Activated CD4-positive, alpha-beta memory T cell treated with anti-CD3 and anti-CD28 coated beads for 36 hours (primary cell): ENCODE measurements around the gene PTPRM. TPM values are rescaled to one million over a fixed set of nuclear protein-coding genes. Genes with fewer than 3 reads are reported as not detected.

Experiments
- CTCF ChIA-PET: fragments of 350-600 bp; sonication (Branson Sonifier 250); formaldehyde crosslinking; loops from one replicate; lab custom pipeline; 2021; ENCODE audit warnings: antibody characterized with exemption, inconsistent platforms; lab: Charles Lee
- POLR2A ChIA-PET: fragments of 350-600 bp; sonication (Branson Sonifier 250); formaldehyde crosslinking; loops from one replicate; lab custom pipeline; 2021; ENCODE audit warnings: antibody characterized with exemption; lab: Charles Lee
- DNase-seq: peaks from one replicate; pipeline ENCODE4 v3.0.0-alpha.2; 2020
- H3K27ac Mint-ChIP-seq: one replicate; pipeline ENCODE4 v1.8.0; 2021; ENCODE audit warnings: mixed read lengths
- H3K27me3 Mint-ChIP-seq: one replicate; pipeline ENCODE4 v1.8.0; 2021; ENCODE audit warnings: mixed read lengths
- H3K36me3 Mint-ChIP-seq: one replicate; pipeline ENCODE4 v1.8.0; 2021; ENCODE audit warnings: mixed read lengths
- H3K4me1 Mint-ChIP-seq: one replicate; pipeline ENCODE4 v1.8.0; 2021; ENCODE audit warnings: low read depth, mixed read lengths
- H3K4me3 Mint-ChIP-seq: one replicate; pipeline ENCODE4 v1.8.0; 2021; ENCODE audit warnings: mild to moderate bottlenecking, mixed read lengths
- H3K9me3 Mint-ChIP-seq: one replicate; pipeline ENCODE4 v1.8.0; 2021; ENCODE audit warnings: mixed read lengths
- intact Hi-C: fragments of 100-400 bp; cut with micrococcal nuclease; formaldehyde crosslinking; loops from one replicate; pipeline ENCODE4 v1.15.1; 2023
- total RNA-seq, 2 experiments: library from RNA; stranded (reverse); gene quantifications; one replicate each; pipeline ENCODE4 v1.2.3, GENCODE V29; 2021

The PTPRM gene
- total RNA-seq, 2 experiments from 2014 or later: 7.0 to 8.6 TPM

DNA sequence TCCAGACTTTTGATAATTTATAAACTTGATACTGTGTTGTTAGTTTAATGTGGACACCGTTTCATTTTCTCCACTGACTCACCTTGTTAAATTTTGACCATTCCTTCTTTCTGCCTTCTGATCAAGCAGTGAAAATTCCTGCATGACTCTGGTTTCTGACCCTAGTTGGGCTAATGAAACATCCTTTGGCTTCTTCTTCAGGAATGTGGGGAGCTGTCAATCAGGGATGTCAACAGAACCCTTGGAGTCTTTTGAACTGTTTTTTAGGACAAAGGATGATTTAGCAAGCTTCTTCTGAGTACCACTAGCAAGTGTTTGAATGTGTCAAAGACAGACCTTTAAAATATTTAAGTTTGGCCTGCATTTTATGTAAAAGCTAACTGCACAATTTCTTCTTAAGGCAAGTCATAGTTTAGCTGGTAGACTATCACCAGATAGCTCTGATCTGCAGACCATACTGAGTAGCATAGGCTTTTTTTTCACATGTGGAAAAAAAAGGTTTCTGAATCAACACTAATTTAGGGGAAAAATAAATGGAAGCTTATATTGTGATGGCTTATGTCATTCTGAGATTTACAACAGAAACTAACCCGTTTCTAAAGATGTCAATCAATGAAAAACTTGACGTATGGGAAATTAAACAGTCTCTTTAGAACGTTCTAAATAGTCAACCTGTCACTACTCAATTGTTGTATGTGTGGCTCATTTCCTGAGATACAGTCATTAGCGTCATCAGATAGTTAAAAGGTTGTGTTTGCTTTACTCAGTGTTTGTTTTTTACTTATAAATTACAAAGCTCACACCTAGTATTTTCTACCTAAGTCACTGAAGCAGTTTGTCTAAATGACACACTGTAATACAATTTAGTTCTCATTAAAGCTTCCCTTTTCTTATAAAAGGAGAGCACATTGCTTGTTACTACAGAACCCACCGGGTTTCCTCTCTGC, 311.4 kb downstream of the PTPRM start:
- no peak overlapping the region for H3K27ac Mint-ChIP-seq
- no peaks in the 10 kb centered on the region for H3K27me3 Mint-ChIP-seq
- DNase-seq: no peak
- H3K4me3 Mint-ChIP-seq: no peak overlapping the region
- ChIA-PET POLR2A (interaction anchor here (0.7 kb wide), 1 partner anchor 25 kb away, joined by 3 read pairs; no protein-coding TSS in a partner anchor), CTCF (no interaction called here)
- peaks cover 6% of the 10 kb centered on the region for H3K9me3 Mint-ChIP-seq
- no peaks in the 10 kb centered on the region for H3K4me1 Mint-ChIP-seq
- no peaks in the 10 kb centered on the region for H3K36me3 Mint-ChIP-seq
- intact Hi-C loops: loop anchor here (5.0 kb wide), 1 partner anchor 169 kb away; no protein-coding TSS in a partner anchor

DNA sequence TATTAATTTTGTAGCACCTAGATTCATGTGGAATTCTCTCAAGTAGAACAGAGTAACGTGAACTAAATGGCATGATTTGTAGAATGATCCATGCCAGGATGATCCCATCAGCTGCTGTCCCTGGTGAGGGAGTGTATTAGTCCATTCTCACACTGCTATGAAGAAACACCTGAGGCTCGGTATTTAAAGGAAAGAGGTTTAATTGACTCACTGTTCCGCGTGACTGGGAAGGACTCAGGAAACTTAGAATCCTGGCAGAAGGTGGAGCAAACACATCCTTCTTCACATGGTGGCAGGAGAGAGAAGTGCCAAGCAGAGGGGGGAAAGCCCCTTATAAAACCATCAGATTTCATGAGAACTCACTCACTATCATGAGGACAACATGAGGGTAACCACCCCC, 312.6 kb downstream of the PTPRM start:
- ChIA-PET CTCF (no interaction called here), POLR2A (no interaction called here)
- Mint-ChIP-seq H3K9me3 (peaks cover 6% of the 10 kb centered on the region), H3K27ac (no peak overlapping the region), H3K4me3 (no peak overlapping the region), H3K27me3 (no peaks in the 10 kb centered on the region), H3K36me3 (no peaks in the 10 kb centered on the region), H3K4me1 (no peaks in the 10 kb centered on the region)
- no peak for DNase-seq
- intact Hi-C loops: loop anchor here (5.0 kb wide), 1 partner anchor 168 kb away; no protein-coding TSS in a partner anchor

DNA sequence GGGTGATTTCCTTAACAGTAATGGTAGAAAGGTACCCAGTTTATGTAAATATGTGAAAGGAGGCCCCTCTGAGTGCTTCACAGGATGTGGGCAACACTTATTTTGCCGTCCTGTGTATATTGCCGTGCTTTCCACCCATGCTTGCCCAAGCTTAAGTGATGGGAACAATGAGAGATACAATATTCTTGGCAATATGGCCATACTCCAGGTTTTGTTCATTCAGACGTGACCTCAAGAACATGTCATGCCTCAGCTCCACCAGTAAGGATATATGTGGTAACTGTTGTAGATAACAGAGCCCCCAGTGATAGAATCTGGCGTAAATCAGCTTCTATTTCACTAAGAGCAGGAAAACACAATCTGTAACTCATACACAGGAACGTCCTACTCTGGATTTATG, 318.7 kb downstream of the PTPRM start:
- POLR2A ChIA-PET: no interaction called here
- H3K27ac Mint-ChIP-seq: no peak overlapping the region

DNA sequence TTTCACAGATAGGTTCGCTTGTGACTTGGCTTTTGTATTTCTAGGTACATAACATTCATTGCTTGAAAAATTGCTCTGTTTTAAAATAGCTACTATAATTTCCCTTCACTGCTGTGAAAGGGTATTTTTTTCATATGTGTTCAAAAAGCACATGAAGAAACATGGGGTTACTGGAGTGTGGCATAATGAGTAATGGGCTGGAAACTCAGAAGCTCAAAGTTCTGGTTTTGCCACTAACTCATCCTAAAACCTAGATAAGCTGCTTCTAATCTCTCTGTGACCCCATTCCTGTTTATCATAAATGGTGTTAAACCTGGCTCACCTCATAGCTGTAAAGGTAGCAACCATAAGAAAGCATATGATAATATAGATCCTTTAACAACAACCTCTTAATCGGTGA, 319.3 kb downstream of the PTPRM start:
- ChIA-PET POLR2A (no interaction called here), CTCF (no interaction called here)
- Mint-ChIP-seq H3K4me1 (no peaks in the 10 kb centered on the region), H3K36me3 (no peaks in the 10 kb centered on the region), H3K4me3 (no peak overlapping the region), H3K27ac (no peak overlapping the region), H3K27me3 (no peaks in the 10 kb centered on the region), H3K9me3 (no peaks in the 10 kb centered on the region)
- intact Hi-C loops: loop anchor here (5.0 kb wide), 1 partner anchor 66 kb away; no protein-coding TSS in a partner anchor
- no peak for DNase-seq

More for the DNA sequence above, 318.7 kb downstream of the PTPRM start:
- intact Hi-C loops: loop anchor here (5.0 kb wide), 1 partner anchor 66 kb away; no protein-coding TSS in a partner anchor
- no peak overlapping the region for H3K4me3 Mint-ChIP-seq
- DNase-seq: no peak
- no peaks in the 10 kb centered on the region for H3K4me1 Mint-ChIP-seq
- CTCF ChIA-PET: no interaction called here
- no peaks in the 10 kb centered on the region for H3K9me3 Mint-ChIP-seq
- no peaks in the 10 kb centered on the region for H3K36me3 Mint-ChIP-seq
- no peaks in the 10 kb centered on the region for H3K27me3 Mint-ChIP-seq

DNA sequence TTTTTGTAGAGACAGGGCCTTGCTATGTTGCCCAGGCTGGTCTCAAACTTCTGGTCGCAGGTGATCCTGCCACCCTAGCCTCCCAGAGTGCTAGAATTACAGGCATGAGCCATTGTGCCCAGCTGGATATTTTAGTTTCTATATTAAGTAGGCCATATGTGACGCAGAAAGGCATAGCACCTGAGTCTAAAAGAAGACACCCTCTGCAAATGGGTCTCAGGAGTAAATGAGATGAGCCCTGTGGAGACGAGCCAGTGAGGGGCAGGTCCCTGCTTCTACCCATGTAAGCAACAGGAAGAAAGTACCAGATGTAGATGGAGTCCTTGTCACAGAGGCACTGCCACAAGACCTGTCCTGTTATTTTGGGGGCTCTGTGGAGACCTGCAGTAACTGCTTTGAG, 322.4 kb downstream of the PTPRM start:
- H3K4me3 Mint-ChIP-seq: no peak overlapping the region
- CTCF ChIA-PET: interaction anchor here (0.6 kb wide), 1 partner anchor 322 kb away, joined by 4 read pairs; no protein-coding TSS in a partner anchor
- POLR2A ChIA-PET: no interaction called here
- DNase-seq: no peak
- no peaks in the 10 kb centered on the region for H3K9me3 Mint-ChIP-seq
- H3K36me3 Mint-ChIP-seq: no peaks in the 10 kb centered on the region
- H3K27ac Mint-ChIP-seq: no peak overlapping the region
- H3K4me1 Mint-ChIP-seq: no peaks in the 10 kb centered on the region
- intact Hi-C loops: loop anchor here (5.0 kb wide), 1 partner anchor 63 kb away; no protein-coding TSS in a partner anchor
- H3K27me3 Mint-ChIP-seq: no peaks in the 10 kb centered on the region

DNA sequence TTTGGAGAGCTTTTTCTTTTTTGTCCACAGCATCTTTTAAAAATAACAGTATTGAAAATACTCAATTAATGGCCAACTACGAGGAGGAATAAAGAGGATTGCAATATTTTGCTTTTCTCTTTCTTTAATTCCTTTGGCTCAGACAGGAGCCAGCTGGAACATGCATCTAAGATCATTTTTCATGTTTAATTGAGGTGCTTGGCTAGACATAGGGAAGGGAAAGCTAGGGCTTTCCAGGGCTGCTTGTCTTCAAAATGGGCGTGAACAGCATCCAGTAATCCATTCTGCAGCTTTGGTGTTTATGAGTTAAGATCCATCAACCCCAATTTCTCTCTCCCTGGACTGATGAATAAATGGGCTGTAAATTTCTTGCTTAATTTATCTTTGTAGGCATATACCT, 323.0 kb downstream of the PTPRM start:
- DNase-seq: no peak
- POLR2A ChIA-PET: no interaction called here
- Mint-ChIP-seq H3K9me3 (no peaks in the 10 kb centered on the region), H3K27me3 (no peaks in the 10 kb centered on the region), H3K27ac (no peak overlapping the region), H3K4me1 (no peaks in the 10 kb centered on the region), H3K4me3 (no peak overlapping the region), H3K36me3 (no peaks in the 10 kb centered on the region)
- CTCF ChIA-PET: no interaction called here
- intact Hi-C loops: no loop called here

DNA sequence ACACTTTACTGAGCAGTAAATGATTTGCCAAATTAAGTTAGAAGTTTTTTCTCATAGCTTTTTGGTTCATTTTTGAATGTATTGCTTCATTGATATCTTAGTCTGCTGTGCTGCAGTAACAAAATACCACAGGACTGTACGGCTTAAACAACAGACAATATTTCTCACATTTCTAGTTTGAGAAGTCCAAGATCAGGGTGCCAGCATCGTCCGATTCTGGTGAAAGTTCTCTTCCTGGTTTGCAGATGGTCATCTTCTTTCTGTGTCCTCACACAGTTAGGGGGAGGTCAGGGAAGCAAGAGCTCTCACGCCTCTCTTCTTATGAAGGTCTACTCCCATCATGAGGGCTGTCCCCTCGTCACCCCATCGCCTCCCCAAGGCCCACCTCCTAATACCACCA, 325.4 kb downstream of the PTPRM start:
- Mint-ChIP-seq H3K9me3 (no peaks in the 10 kb centered on the region), H3K36me3 (no peaks in the 10 kb centered on the region), H3K27me3 (no peaks in the 10 kb centered on the region), H3K4me3 (no peak overlapping the region), H3K4me1 (no peaks in the 10 kb centered on the region), H3K27ac (no peak overlapping the region)
- POLR2A ChIA-PET: no interaction called here
- no peak for DNase-seq
- CTCF ChIA-PET: no interaction called here
- intact Hi-C loops: no loop called here

DNA sequence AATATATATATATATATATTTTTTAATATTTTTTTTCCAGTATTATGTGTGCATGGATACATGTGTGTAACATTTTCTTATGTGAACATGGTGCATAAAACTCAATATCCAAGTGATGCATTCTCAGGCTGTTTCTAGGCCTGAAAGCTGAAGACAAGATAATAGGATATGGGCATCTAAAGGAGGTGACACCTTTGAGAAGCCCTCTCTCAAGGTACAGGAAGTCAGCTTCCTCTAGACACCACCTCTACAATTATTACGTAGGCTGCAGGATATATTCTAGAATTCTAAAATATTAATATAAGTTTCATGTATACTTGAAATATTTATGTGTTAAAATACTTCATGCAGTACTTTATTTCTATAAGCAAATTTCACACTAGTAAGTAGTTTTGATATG, 327.5 kb downstream of the PTPRM start:
- intact Hi-C loops: no loop called here
- ChIA-PET POLR2A (no interaction called here), CTCF (no interaction called here)
- H3K4me3 Mint-ChIP-seq: no peak overlapping the region
- no peaks in the 10 kb centered on the region for H3K27me3 Mint-ChIP-seq
- no peak overlapping the region for H3K27ac Mint-ChIP-seq
- H3K9me3 Mint-ChIP-seq: no peaks in the 10 kb centered on the region
- no peaks in the 10 kb centered on the region for H3K36me3 Mint-ChIP-seq
- DNase-seq: no peak
- no peaks in the 10 kb centered on the region for H3K4me1 Mint-ChIP-seq

DNA sequence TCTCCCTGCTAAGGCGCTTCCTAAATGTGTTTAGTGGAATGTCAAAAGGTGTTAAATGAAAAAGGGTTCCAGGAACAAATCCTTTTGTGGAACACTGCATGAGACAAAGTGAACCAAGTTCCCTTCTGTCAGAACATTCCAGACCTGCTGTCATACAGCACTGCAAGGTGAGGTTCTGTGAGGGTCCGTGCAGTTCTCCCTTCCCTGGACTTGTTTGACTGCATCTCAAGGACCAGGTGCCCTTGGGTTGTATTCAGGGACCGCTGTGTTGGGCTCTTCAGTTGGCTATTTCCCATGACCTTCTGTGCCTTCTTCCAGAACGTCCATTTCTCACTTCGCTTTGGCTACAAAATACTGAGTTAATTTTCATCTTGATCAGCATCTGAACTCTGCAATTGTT, 328.2 kb downstream of the PTPRM start:
- no peaks in the 10 kb centered on the region for H3K4me1 Mint-ChIP-seq
- ChIA-PET POLR2A (no interaction called here), CTCF (no interaction called here)
- no peak overlapping the region for H3K27ac Mint-ChIP-seq
- H3K27me3 Mint-ChIP-seq: no peaks in the 10 kb centered on the region
- intact Hi-C loops: no loop called here
- DNase-seq: no peak
- H3K4me3 Mint-ChIP-seq: no peak overlapping the region
- no peaks in the 10 kb centered on the region for H3K36me3 Mint-ChIP-seq
- H3K9me3 Mint-ChIP-seq: no peaks in the 10 kb centered on the region

DNA sequence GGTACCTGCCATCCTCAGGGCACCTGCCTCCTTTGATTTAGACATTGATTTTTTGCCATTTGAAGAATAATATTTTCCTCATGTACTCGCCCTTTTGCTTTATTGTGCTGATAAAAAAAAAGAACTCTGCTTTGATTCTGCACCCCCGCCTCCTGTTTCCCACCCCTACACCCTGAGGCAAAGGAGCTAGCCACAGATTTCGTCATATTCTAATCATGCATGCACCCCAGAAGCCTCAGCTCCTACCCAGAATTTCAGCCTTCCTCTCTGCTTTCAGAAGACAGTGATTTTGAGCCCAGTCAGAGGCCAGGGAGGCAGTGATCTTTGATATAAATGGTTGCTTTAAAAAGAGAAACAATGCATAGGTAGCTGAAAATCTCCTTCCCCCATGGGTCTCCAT, 329.0 kb downstream of the PTPRM start:
- no peak overlapping the region for H3K27ac Mint-ChIP-seq
- no peak for DNase-seq
- H3K27me3 Mint-ChIP-seq: no peaks in the 10 kb centered on the region
- H3K4me3 Mint-ChIP-seq: no peak overlapping the region
- ChIA-PET CTCF (no interaction called here), POLR2A (no interaction called here)
- no peaks in the 10 kb centered on the region for H3K36me3 Mint-ChIP-seq
- intact Hi-C loops: no loop called here
- H3K4me1 Mint-ChIP-seq: no peaks in the 10 kb centered on the region
- no peaks in the 10 kb centered on the region for H3K9me3 Mint-ChIP-seq

DNA sequence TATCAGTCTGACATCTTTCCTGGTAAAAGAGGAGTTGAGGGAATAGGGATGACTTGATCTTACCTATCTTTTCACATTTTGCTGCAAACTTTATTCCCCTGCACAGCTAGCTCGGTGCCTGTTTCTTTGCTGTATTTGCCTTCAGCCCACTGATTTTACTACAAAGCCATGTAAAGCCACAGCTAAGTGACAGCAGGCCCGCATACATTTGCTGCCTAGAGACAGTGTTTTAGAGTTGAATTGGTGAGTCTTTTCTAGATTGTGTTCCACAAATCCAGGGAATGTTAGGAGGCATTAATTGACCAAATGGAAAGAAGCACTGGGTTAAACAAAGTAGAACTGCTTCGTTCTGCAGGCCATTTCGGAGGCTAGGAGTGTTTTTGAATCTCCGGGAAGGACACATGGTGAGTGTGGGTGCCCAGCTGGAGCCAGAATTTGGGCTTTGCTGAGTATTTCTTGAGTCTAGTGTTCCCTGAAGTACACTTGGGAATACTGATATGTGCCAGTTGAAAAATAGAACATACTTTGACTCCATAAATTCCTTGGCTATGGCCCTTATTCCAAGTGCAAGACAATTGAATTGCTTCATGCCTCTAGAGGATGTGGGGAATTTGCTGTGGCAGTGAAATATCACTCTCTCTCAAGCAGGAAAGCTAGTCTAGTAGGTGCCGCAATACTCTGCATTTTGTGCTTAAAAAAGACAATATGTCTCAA, 329.8 kb downstream of the PTPRM start:
- H3K9me3 Mint-ChIP-seq: no peaks in the 10 kb centered on the region
- no peak overlapping the region for H3K4me3 Mint-ChIP-seq
- no peak for DNase-seq
- CTCF ChIA-PET: no interaction called here
- no peaks in the 10 kb centered on the region for H3K36me3 Mint-ChIP-seq
- no peak overlapping the region for H3K27ac Mint-ChIP-seq
- no peaks in the 10 kb centered on the region for H3K27me3 Mint-ChIP-seq
- intact Hi-C loops: no loop called here
- POLR2A ChIA-PET: no interaction called here
- H3K4me1 Mint-ChIP-seq: no peaks in the 10 kb centered on the region

DNA sequence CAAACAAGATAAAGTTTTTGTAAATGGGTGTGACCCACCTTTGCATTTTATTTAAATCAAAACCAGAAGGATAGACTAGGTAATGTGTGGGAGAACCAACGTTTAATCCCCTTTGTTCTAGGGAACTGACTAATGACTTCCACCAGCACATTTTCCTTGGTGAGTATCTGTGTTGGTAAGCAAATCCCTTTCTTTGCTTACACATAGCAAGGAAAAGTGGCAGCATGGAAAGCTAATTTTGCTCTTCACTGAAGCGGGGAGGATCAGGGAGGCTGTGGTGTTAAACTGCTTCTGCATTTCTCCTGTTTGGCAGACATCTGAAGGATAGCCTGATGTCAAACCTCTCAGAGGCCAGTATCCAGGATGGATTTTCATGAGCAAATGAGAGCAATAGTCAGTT, 331.1 kb downstream of the PTPRM start:
- ChIA-PET CTCF (no interaction called here), POLR2A (no interaction called here)
- no peak overlapping the region for H3K27ac Mint-ChIP-seq
- no peak for DNase-seq
- intact Hi-C loops: no loop called here
- no peaks in the 10 kb centered on the region for H3K9me3 Mint-ChIP-seq
- H3K4me1 Mint-ChIP-seq: no peaks in the 10 kb centered on the region
- no peak overlapping the region for H3K4me3 Mint-ChIP-seq
- H3K36me3 Mint-ChIP-seq: no peaks in the 10 kb centered on the region
- no peaks in the 10 kb centered on the region for H3K27me3 Mint-ChIP-seq
